ENCODE results near the gene BCAS3. TPM values are rescaled to one million over a fixed set of nuclear protein-coding genes. Genes with fewer than 3 reads are reported as not detected.

The BCAS3 gene
- total RNA-seq, 2 experiments from 2014 or later: 20.1 to 31.8 TPM

GRCh38 chr17:61235001-61235826 lies 557.6 kb downstream of the BCAS3 start:
- Histone ChIP-seq H3K27ac (ENCODE audit: low read depth in 1 of 2, low read length in 2 of 2) (no peak overlapping the region), H3K36me3 (ENCODE audit: insufficient read depth, low read length) (no peaks in the 10 kb centered on the region), H3K9me3 (ENCODE audit: control insufficient read depth in 1 of 2, insufficient read depth in 1 of 2, low read length in 2 of 2) (no peaks in the 10 kb centered on the region), H3K4me1 (ENCODE audit: insufficient read depth, low read length) (peaks cover 2% of the 10 kb centered on the region), H3K27me3 (ENCODE audit: control insufficient read depth in 1 of 2, insufficient read depth in 2 of 2, low read length in 2 of 2) (no peaks in the 10 kb centered on the region), H3K4me3 (ENCODE audit: low read length) (no peak overlapping the region)
- TF ChIP-seq CTCF (IDR thresholded peaks at IDR 0.05): no peak
- intact Hi-C loops (cut with DNase I, micrococcal nuclease): no loop called here
- ChIA-PET POLR2A (interaction anchor here (0.6 kb wide), 1 partner anchor 16 kb away, joined by 4 read pairs; no protein-coding TSS in a partner anchor), CTCF (no interaction called here)
- Mint-ChIP-seq H3K9me3 (no peaks in the 10 kb centered on the region), H3K4me1 (ENCODE audit: low read depth) (no peaks in the 10 kb centered on the region), H3K27ac (no peak overlapping the region), H3K4me3 (no peak overlapping the region), H3K36me3 (ENCODE audit: low read depth) (no peaks in the 10 kb centered on the region), H3K27me3 (no peaks in the 10 kb centered on the region)
- DNase-seq (no peak), ATAC-seq (ENCODE audit: poor library complexity) (no peak)

GRCh38 chr17:61235827-61236197 lies 558.2 kb downstream of the BCAS3 start:
- Histone ChIP-seq H3K4me3 (ENCODE audit: low read length) (no peak overlapping the region), H3K36me3 (ENCODE audit: insufficient read depth, low read length) (no peaks in the 10 kb centered on the region), H3K27me3 (ENCODE audit: control insufficient read depth in 1 of 2, insufficient read depth in 2 of 2, low read length in 2 of 2) (no peaks in the 10 kb centered on the region), H3K27ac (ENCODE audit: low read depth in 1 of 2, low read length in 2 of 2) (no peak overlapping the region), H3K9me3 (ENCODE audit: control insufficient read depth in 1 of 2, insufficient read depth in 1 of 2, low read length in 2 of 2) (no peaks in the 10 kb centered on the region), H3K4me1 (ENCODE audit: insufficient read depth, low read length) (peaks cover 2% of the 10 kb centered on the region)
- no peak overlapping the region for H3K4me3 Mint-ChIP-seq
- ChIA-PET CTCF (no interaction called here), POLR2A (interaction anchor here (0.6 kb wide), 2 partner anchors 16 to 50 kb away, joined by 3 to 4 read pairs; no protein-coding TSS in a partner anchor)
- intact Hi-C loops (cut with DNase I, micrococcal nuclease): no loop called here
- H3K27me3 Mint-ChIP-seq: no peaks in the 10 kb centered on the region
- peaks cover 2% of the 10 kb centered on the region for H3K4me1 Mint-ChIP-seq (ENCODE audit: low read depth)
- ATAC-seq (ENCODE audit: poor library complexity) (no peak), DNase-seq (no peak)
- no peak for TF ChIP-seq CTCF (IDR thresholded peaks at IDR 0.05)
- no peaks in the 10 kb centered on the region for H3K9me3 Mint-ChIP-seq
- H3K27ac Mint-ChIP-seq: no peak overlapping the region
- no peaks in the 10 kb centered on the region for H3K36me3 Mint-ChIP-seq (ENCODE audit: low read depth)

- Mint-ChIP-seq H3K27ac (no peak overlapping the region), H3K27me3 (no peaks in the 10 kb centered on the region), H3K9me3 (no peaks in the 10 kb centered on the region), H3K4me3 (no peak overlapping the region), H3K4me1 (ENCODE audit: low read depth) (peaks cover 4% of the 10 kb centered on the region), H3K36me3 (ENCODE audit: low read depth) (no peaks in the 10 kb centered on the region)
- no peak overlapping the region for H3K27ac ChIP-seq (ENCODE audit: low read depth in 1 of 2, low read length in 2 of 2)
- ChIA-PET CTCF (no interaction called here), POLR2A (interaction anchor here (2.1 kb wide), 1 partner anchor 15 kb away, joined by 4 read pairs; no protein-coding TSS in a partner anchor)
- ATAC-seq (ENCODE audit: poor library complexity) (no peak), DNase-seq (no peak)
- H3K36me3 ChIP-seq (ENCODE audit: insufficient read depth, low read length): no peaks in the 10 kb centered on the region
- intact Hi-C loops (cut with DNase I, micrococcal nuclease): no loop called here
- no peaks in the 10 kb centered on the region for H3K27me3 ChIP-seq (ENCODE audit: control insufficient read depth in 1 of 2, insufficient read depth in 2 of 2, low read length in 2 of 2)
- H3K9me3 ChIP-seq (ENCODE audit: control insufficient read depth in 1 of 2, insufficient read depth in 1 of 2, low read length in 2 of 2): no peaks in the 10 kb centered on the region
- TF ChIP-seq CTCF (IDR thresholded peaks at IDR 0.05): no peak
- no peak overlapping the region for H3K4me3 ChIP-seq (ENCODE audit: low read length)
- no peaks in the 10 kb centered on the region for H3K4me1 ChIP-seq (ENCODE audit: insufficient read depth, low read length)
Observed at GRCh38 chr17:61237275-61237674, 559.6 kb downstream of the BCAS3 start.
